GM12865 (cell line): ENCODE results near the gene CAPN2.

Experiments used
- DNase-seq: peaks from one replicate; pipeline ENCODE4 v3.0.0; 2010; ENCODE audit warnings: low read depth
- H3K4me3 ChIP-seq: 2 replicates; pipeline ENCODE4 v1.5.1; 2011; ENCODE audit warnings: mild to moderate bottlenecking, low read depth, low read length, control low read depth
- TF ChIP-seq, protein P1 (sequence below): IDR thresholded peaks from 2 replicates; pipeline ENCODE4 v1.5.1; 2011; ENCODE audit warnings: low read length, control low read depth, low read depth, inconsistent platforms; ENCODE audit not compliant: insufficient read depth; ENCODE audit errors: missing control alignments

CAPN2 gene

DNA sequence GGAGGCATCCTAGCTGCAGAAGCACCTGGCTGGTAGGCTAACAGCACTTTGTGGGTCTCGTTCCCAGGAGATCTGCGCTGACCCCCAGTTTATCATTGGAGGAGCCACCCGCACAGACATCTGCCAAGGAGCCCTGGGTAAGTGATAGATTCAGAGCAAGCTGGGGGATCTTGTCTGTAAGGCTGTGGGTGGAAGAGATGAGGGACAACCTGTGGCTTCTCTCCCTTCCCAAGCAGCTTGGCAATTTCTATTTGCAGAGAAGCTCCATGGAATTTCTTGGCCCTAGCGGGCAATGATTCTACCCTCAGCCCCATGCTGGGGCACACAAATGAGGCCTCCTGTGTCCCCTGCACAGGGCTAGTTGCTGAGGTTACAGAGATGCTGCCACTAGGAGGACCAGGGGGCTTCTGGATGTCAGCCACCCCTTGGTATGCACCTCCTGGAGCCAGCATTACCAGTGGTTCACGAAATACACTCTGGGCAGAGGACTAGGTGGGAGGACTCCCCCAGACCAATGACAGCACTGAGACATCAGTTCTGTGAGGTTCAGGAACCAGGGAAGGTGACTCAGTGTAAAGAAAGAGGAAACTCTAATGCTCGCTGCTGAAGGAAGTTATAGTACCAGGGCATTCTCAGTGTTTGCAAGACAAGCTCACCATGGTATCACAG lies 5.5 kb downstream of the CAPN2 start:
- no peak overlapping the region for H3K4me3 ChIP-seq
- TF ChIP-seq, protein P1, sequence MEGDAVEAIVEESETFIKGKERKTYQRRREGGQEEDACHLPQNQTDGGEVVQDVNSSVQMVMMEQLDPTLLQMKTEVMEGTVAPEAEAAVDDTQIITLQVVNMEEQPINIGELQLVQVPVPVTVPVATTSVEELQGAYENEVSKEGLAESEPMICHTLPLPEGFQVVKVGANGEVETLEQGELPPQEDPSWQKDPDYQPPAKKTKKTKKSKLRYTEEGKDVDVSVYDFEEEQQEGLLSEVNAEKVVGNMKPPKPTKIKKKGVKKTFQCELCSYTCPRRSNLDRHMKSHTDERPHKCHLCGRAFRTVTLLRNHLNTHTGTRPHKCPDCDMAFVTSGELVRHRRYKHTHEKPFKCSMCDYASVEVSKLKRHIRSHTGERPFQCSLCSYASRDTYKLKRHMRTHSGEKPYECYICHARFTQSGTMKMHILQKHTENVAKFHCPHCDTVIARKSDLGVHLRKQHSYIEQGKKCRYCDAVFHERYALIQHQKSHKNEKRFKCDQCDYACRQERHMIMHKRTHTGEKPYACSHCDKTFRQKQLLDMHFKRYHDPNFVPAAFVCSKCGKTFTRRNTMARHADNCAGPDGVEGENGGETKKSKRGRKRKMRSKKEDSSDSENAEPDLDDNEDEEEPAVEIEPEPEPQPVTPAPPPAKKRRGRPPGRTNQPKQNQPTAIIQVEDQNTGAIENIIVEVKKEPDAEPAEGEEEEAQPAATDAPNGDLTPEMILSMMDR: no peak
- DNase-seq: no peak

DNA sequence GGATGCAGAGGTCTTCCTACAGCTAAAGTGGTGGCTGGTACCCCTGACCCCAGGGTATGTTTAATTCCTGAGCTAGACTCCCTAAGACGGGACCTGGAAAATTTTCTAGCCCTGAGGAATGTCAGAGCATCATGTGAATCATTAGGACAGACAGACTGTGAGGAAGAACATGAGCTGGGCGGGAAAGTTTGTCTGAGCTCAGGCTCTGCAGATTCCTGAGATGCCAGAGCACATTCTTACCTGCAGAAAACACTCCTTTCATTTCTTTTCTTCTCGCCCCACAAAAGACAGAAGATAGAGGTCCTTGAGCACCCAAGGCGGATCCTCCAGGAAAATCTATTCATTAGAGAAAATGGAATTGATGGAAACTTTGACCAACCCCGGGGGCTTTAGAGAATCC lies 6.5 kb downstream of the CAPN2 start:
- no peak overlapping the region for H3K4me3 ChIP-seq
- TF ChIP-seq, protein P1: no peak
- DNase-seq: no peak

DNA sequence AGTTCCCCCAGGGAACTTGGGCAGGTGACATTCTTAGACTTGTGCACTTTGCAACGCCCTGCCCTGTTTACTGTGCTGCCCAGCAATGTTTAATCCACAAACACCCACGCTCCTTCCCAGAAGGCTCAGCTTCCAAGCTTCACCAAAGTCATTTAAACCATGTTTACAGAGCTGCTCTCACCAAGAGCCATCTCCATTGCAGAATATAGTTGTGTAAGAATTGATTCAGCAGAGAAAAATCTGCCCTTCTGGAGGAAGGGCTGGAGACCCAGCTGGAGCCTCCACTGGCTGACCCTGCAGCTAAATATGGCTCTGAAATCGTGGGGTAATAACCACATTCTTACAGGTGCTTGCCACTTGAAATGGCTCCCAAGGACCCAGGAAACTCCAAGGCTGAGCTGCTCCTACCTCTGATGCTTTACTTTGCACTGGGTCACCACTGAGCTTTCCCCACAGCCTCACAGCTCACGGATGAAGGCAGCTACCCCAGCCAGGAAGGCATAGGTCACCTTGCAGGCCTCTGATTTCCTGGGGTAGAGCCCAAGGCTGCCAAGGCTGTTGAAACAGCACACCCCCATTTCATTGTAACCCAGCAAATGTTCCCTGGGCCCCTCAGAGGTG lies 8.7 kb downstream of the CAPN2 start:
- no peak overlapping the region for H3K4me3 ChIP-seq
- no peak for DNase-seq
- TF ChIP-seq, protein P1: no peak

DNA sequence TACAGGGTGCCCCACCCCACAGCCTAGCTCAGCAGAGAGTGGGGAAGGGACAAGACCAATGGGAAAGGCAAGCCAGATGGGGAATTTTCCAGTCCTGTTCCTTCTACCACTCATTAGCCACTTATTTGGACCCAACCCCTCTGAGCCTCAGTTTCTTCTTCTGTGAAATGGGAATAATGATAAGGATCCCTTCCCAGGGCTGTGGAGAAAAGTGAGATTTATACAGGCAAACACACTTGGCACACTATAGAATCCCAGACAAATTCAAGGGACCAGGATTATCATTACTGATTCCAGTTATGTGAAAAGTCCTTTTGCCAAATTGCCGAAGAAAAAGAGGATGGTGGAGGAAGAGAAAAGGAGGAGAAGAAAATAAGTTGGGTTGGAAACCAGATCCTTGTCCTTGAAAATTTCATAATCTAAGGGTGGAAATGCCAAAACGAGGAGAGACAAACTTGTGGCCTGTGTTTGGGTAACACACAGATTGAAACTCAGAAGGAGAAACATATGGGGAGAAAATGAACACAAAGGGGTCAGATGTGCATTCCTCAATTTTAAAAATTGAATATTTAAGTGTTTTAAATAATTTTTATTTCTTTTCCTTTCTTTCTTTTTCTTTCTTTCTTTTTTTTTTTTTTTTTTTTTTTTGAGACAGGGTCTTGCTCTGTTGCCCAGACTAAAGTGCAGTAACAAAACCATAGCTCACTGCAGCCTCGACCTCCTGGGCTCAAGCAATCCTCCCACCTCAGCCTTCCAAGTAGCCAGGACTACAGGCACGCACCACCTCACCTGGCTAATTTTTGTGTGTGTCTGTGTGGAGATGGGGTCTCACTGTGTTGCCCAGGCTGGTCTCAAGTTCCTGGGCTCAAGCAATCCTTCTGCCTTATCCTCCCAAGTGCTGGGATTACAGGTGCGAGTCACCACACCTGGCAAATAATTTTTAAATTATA lies 9.6 kb downstream of the CAPN2 start:
- TF ChIP-seq, protein P1: no peak
- DNase-seq: no peak
- no peak overlapping the region for H3K4me3 ChIP-seq

DNA sequence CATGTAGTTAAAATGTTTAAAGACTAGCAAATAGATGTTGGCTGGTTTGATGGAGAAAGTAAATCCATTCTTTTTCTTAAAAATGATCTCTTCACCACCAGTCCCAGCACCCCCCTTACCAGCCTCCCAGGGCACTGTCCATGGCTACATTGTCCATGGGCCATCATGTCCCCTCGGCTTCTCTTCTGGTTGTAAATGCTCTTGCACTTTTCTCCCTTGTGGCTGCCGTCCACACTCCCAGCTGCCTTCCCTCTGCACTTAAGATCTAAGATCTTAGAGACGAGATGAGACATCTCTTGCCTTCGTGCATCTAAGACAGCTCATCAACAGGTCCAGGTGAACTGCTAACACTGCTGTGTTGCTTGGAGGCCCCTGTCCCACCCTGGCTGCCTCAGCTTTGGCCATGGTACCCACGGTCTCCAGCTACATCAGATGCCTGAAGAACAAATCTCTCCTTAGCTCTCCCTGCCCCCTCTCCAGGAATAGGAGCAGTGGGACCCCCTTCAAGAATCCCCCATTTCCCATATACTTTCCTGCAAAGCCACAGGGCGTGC lies 11.1 kb downstream of the CAPN2 start:
- DNase-seq: no peak
- no peak overlapping the region for H3K4me3 ChIP-seq
- TF ChIP-seq, protein P1: no peak

DNA sequence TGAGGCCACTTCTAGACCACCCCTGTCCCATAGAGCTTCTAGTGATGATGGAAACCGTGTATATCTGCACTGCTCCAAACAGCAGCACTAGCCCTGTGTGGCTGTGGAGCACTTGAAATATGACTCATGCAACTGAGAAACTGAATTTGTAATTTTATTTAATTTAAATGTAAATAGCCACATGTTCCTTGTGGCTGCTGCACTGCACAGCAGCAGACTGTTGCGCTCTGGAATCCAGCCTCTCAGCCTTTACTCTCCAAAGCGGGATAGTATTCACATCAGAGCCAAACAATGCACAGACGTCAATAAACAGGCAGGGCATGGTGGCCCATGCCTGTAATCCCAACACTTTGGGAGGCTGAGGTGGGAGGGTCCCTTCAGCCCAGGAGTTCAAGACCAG lies 12.0 kb downstream of the CAPN2 start:
- TF ChIP-seq, protein P1: no peak

More for the DNA sequence above, 12.0 kb downstream of the CAPN2 start:
- no peak for DNase-seq
- H3K4me3 ChIP-seq: no peak overlapping the region
